HEK293 (cell line): ENCODE results near the gene COL11A2.
A peak's percentile ranks its signal among the peaks of the same experiment; 100 is the strongest.

Source experiments
- CTCF ChIA-PET: fragments of 350-600 bp; formaldehyde crosslinking; extraction: SDS; loops from one replicate; lab custom pipeline; 2021; ENCODE audit warnings: antibody characterized with exemption; lab: Yijun Ruan, JAX
- POLR2A ChIA-PET: fragments of 300-600 bp; formaldehyde crosslinking; extraction: SDS; loops from one replicate; lab custom pipeline; 2020; ENCODE audit warnings: antibody characterized with exemption, inconsistent platforms; lab: Yijun Ruan, JAX
- H3K27ac ChIP-seq: fragments of 200-500 bp; sonication (Bioruptor generic); 2 replicates; pipeline ENCODE4 v1.5.1; 2014; ENCODE audit warnings: low read depth, low read length, control low read depth, inconsistent platforms; ENCODE audit errors: extremely low read depth
- H3K36me3 ChIP-seq, 2 experiments: fragments of 200-500 bp in 1 of 2; sonication (Bioruptor generic) in 1 of 2; 1 replicate in 1 of 2; 2 replicates in 1 of 2; pipeline ENCODE4 v1.5.1; 2014 to 2017; ENCODE audit warnings: inconsistent platforms in 2 of 2, low read length in 2 of 2; ENCODE audit not compliant: control insufficient read depth in 2 of 2, insufficient read depth in 1 of 2
- H3K4me1 ChIP-seq: fragments of 200-500 bp; sonication (Bioruptor generic); 2 replicates; pipeline ENCODE4 v1.5.1; 2014; ENCODE audit warnings: mild to moderate bottlenecking, low read length, inconsistent platforms; ENCODE audit not compliant: control insufficient read depth, insufficient read depth
- H3K4me3 ChIP-seq: 2 replicates; pipeline ENCODE4 v1.5.1; 2011; ENCODE audit warnings: low read depth, mild to moderate bottlenecking, control low read depth, low read length, moderate library complexity
- H3K9me3 ChIP-seq: fragments of 200-500 bp; sonication (Bioruptor generic); 2 replicates; pipeline ENCODE4 v1.5.1; 2014; ENCODE audit warnings: low read depth, low read length, inconsistent platforms; ENCODE audit not compliant: control insufficient read depth, insufficient read depth
- GLIS2 ChIP-seq: fragments of 450-650 bp; formaldehyde crosslinking; IDR thresholded peaks from 2 replicates; pipeline ENCODE4 v1.5.1; 2016; ENCODE audit warnings: missing biosample characterization, missing genetic modification characterization
- KLF1 ChIP-seq: fragments of 450-650 bp; formaldehyde crosslinking; IDR thresholded peaks from 2 replicates; pipeline ENCODE4 v1.5.1; 2016; ENCODE audit warnings: missing biosample characterization, missing genetic modification characterization
- SP7 ChIP-seq: fragments of 450-650 bp; formaldehyde crosslinking; IDR thresholded peaks from 2 replicates; pipeline ENCODE4 v1.5.1; 2016; ENCODE audit warnings: missing biosample characterization, missing genetic modification characterization
- ZBTB20 ChIP-seq: fragments of 450-650 bp; formaldehyde crosslinking; IDR thresholded peaks from 2 replicates; pipeline ENCODE4 v1.5.1; 2016; ENCODE audit warnings: missing biosample characterization, missing genetic modification characterization
- ZFHX2 ChIP-seq: fragments of 450-650 bp; formaldehyde crosslinking; conservative IDR thresholded peaks from 2 replicates; pipeline ENCODE4 v1.5.1; 2016; ENCODE audit warnings: missing biosample characterization, missing genetic modification characterization
- ZNF16 ChIP-seq: fragments of 450-650 bp; formaldehyde crosslinking; IDR thresholded peaks from 2 replicates; pipeline ENCODE4 v1.5.1; 2016; ENCODE audit warnings: low read depth, missing biosample characterization, missing genetic modification characterization
- ZNF211 ChIP-seq: fragments of 450-650 bp; formaldehyde crosslinking; IDR thresholded peaks from 2 replicates; pipeline ENCODE4 v1.5.1; 2016; ENCODE audit warnings: low read depth, missing biosample characterization, missing genetic modification characterization
- ZNF24 ChIP-seq: fragments of 450-650 bp; formaldehyde crosslinking; IDR thresholded peaks from 2 replicates; pipeline ENCODE4 v1.5.1; 2016; ENCODE audit warnings: missing biosample characterization, missing genetic modification characterization
- ZNF341 ChIP-seq: fragments of 450-650 bp; formaldehyde crosslinking; IDR thresholded peaks from 2 replicates; pipeline ENCODE4; 2016; ENCODE audit warnings: low read depth, missing biosample characterization, missing genetic modification characterization
- ZNF433 ChIP-seq: fragments of 450-650 bp; formaldehyde crosslinking; IDR thresholded peaks from 2 replicates; pipeline ENCODE4 v1.5.1; 2016; ENCODE audit warnings: missing biosample characterization, missing genetic modification characterization, low read depth
- ZNF571 ChIP-seq: fragments of 450-650 bp; formaldehyde crosslinking; IDR thresholded peaks from 2 replicates; pipeline ENCODE4 v1.5.0; 2017; ENCODE audit warnings: missing biosample characterization, missing genetic modification characterization
- TF ChIP-seq, protein P1 (sequence below): fragments of 450-650 bp; formaldehyde crosslinking; IDR thresholded peaks from 2 replicates; pipeline ENCODE4 v1.5.1; 2016; ENCODE audit warnings: missing biosample characterization, missing genetic modification characterization
- TF ChIP-seq, protein P2 (sequence below): fragments of 450-650 bp; formaldehyde crosslinking; IDR thresholded peaks from 2 replicates; pipeline ENCODE4 v1.5.1; 2016; ENCODE audit warnings: missing biosample characterization, missing genetic modification characterization, borderline replicate concordance

Gene COL11A2

DNA sequence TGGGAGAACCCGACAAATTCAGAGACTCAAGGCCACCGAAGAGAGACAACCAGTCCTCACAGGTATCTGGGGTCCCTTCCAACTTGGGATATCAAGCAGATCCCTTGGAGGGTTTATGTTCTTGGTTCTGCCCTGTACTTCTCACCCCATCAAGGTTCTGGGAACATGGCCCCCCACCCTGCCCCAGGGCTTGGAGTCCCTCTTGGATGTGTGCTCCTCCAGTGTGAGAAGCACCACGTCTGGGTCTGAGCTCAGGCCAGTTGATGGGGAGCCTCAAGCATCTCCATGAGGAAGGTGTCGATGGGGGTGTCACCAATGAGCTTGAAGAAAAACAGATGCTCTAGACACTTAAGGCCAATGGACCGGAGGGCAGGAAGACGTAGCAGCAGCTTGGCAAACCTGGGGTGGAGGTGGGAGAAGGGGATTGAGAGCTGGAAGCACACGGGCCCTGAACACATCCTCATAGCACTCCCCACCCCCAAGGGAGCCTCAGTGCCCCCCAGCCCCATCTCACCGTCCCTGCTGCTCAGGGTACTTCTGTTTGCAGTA, 2.2 kb upstream of the COL11A2 start:
- Histone ChIP-seq H3K4me3 (no peak overlapping the region), H3K4me1 (peaks cover 12% of the 10 kb centered on the region), H3K9me3 (no peaks in the 10 kb centered on the region), H3K27ac (no peak overlapping the region), H3K36me3 (peaks cover 16 to 38% of the 10 kb centered on the region in 2 experiments; a peak in 2 of 3 replicates)
- TF ChIP-seq GLIS2 (tag by site-specific recombination) (peak; percentile 25; the same call in 1 of the 2 replicates), ZNF571 (tag by site-specific recombination) (no peak)
- POLR2A ChIA-PET: interaction anchor here (1.0 to 1.1 kb wide), 2 partner anchors 14 to 52 kb away, joined by 3 to 5 read pairs; partner anchors contain the start of gene RING1
- CTCF ChIA-PET: interaction anchor here (0.5 to 2.2 kb wide), 6 partner anchors 14 to 1659 kb away, joined by 3 to 11 read pairs (median 4); partner anchors contain the start of gene RING1

DNA sequence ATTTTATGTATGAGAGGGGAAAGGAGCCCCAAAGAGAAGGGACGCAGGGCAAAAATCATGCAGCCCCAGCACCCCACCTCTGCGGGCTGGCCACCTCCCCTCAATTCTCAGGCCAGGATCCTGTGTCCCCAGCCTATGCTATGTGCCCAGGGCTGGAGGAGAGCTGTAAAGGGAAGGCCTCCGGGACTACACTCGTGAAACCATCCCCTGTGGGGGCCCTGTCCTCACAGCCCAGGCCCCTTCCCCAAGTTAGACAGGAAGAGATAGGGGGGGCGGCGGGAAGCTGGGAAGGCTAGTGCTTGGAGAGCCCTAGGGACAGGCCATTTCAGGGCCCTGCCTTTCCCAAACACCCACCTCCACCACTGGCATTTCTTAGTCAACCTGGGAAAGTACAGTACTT, 1.4 kb upstream of the COL11A2 start:
- peaks cover 16 to 38% of the 10 kb centered on the region in 2 experiments; a peak in 2 of 3 replicates for H3K36me3 ChIP-seq
- CTCF ChIA-PET: interaction anchor here (0.6 to 1.0 kb wide), 2 partner anchors 28 to 75 kb away, joined by 3 to 5 read pairs; no protein-coding TSS in a partner anchor
- TF ChIP-seq ZNF341 (peak; percentile 43; the same call in 1 of the 2 replicates), ZNF433 (tag by site-specific recombination) (no peak), ZNF211 (tag by site-specific recombination) (no peak)
- TF ChIP-seq, protein P1, sequence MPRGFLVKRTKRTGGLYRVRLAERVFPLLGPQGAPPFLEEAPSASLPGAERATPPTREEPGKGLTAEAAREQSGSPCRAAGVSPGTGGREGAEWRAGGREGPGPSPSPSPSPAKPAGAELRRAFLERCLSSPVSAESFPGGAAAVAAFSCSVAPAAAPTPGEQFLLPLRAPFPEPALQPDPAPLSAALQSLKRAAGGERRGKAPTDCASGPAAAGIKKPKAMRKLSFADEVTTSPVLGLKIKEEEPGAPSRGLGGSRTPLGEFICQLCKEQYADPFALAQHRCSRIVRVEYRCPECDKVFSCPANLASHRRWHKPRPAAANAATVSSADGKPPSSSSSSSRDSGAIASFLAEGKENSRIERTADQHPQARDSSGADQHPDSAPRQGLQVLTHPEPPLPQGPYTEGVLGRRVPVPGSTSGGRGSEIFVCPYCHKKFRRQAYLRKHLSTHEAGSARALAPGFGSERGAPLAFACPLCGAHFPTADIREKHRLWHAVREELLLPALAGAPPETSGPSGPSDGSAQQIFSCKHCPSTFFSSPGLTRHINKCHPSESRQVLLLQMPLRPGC (tag by site-specific recombination): no peak
- no peak overlapping the region for H3K4me3 ChIP-seq
- peaks cover 10% of the 10 kb centered on the region for H3K4me1 ChIP-seq
- POLR2A ChIA-PET: interaction anchor here (0.5 to 1.0 kb wide), 2 partner anchors 15 to 256 kb away, joined by 3 read pairs; partner anchors contain the start of gene RING1
- no peak overlapping the region for H3K27ac ChIP-seq
- no peaks in the 10 kb centered on the region for H3K9me3 ChIP-seq

DNA sequence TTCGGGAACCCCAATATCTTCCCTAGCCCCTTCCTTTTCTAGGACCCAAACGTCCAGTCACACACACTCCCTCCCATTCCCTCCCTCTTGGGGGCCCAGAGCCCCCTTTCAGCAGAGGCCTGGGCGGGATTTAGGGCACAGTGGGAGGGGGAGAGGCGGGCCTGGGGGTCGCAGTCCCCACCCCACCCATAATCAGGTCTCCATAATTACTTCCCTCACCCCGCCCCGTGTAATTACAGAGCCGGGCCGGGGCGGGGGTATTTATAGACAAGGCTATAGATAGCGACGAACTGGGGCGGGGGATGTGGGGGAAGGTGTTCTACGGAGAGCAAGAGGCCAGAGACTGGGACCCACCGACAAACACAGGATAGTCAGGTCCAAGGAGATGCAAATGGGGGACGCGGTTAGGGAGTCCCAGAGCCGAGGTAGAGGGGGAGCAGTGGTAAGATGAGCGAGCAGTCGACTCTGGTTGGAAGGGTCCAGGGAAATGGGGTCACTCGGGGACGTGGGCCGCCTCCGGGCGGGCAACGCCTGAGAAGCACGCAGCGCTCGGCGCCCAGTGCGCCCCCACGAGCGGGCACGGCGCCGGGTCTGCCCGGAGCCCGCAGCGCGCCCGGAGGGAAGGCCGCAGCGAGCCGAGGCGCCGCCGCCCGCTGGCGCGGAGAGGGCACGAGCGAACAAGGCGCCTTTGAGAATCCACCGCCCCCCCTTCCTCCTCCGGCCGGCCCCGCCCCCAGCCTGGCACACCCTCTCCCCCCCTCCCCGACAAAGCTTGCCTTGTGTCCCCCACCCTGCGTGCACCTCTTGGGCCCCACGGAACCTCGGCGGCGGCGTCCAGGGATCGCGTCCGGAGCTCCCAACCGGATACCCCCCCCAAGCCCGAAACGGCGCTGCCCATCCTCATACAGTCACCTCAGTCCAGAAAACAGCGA, 670 bp upstream of the COL11A2 start:
- ChIA-PET CTCF (no interaction called here), POLR2A (interaction anchor here (0.5 kb wide), 1 partner anchor 257 kb away, joined by 3 read pairs; no protein-coding TSS in a partner anchor)
- H3K9me3 ChIP-seq: no peaks in the 10 kb centered on the region
- TF ChIP-seq ZNF24 (no peak), ZBTB20 (tag by site-specific recombination) (no peak), ZFHX2 (tag by site-specific recombination) (0 out of 2 replicates have a peak, but pooled peaks have one; percentile 13), KLF1 (tag by site-specific recombination) (peak; percentile 90), SP7 (tag by site-specific recombination) (0 out of 2 replicates have a peak, but pooled peaks have one; percentile 17), ZNF16 (tag by site-specific recombination) (no peak)
- TF ChIP-seq, protein P2, sequence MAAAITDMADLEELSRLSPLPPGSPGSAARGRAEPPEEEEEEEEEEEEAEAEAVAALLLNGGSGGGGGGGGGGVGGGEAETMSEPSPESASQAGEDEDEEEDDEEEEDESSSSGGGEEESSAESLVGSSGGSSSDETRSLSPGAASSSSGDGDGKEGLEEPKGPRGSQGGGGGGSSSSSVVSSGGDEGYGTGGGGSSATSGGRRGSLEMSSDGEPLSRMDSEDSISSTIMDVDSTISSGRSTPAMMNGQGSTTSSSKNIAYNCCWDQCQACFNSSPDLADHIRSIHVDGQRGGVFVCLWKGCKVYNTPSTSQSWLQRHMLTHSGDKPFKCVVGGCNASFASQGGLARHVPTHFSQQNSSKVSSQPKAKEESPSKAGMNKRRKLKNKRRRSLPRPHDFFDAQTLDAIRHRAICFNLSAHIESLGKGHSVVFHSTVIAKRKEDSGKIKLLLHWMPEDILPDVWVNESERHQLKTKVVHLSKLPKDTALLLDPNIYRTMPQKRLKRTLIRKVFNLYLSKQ (tag by site-specific recombination): no peak
- peaks cover 16 to 38% of the 10 kb centered on the region in 2 experiments; a peak in 2 of 3 replicates for H3K36me3 ChIP-seq
- H3K4me3 ChIP-seq: peak overlapping the region; percentile 5
- H3K27ac ChIP-seq: 0 out of 2 replicates have a peak overlapping the region, but pooled peaks have one; percentile 22
- peaks cover 7% of the 10 kb centered on the region for H3K4me1 ChIP-seq
